GM18502 (cell line): ENCODE measurements around the gene RPS3.

ENCODE experiments used
- ATAC-seq: cut with Tn5 transposase; IDR thresholded peaks from one replicate; pipeline ENCODE4 v1.9.1; 2021; ENCODE audit warnings: mild to moderate bottlenecking; ENCODE audit not compliant: unreplicated experiment, poor library complexity

The RPS3 gene

DNA sequence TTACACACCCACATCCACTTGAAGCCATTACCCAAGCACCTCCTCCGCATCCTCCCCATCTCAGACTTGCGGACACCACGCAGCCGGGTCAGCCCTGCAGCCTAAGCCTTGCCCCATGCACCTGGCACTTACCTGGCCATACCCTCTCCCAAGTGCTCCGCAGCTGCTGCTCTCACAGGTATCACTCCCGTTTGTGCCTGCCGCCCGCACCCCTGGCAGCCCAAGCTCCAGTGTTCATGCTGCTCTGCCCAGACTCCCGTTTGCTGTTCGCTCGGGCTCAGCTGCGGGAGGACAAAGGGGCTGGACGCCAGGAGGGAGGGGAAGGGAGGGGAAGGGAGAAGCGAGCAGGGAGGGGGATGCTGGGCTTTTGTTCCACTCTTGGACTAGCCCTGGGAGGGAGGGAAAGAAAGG, 33.6 kb downstream of the RPS3 start, which contains the start of gene KLHL35:
KLHL35 (minus strand) TSS at position 293 of the 411 bp plus-strand sequence. CDS start 2,574 bp downstream, outside the sequence.
- ATAC-seq, result no peak

DNA sequence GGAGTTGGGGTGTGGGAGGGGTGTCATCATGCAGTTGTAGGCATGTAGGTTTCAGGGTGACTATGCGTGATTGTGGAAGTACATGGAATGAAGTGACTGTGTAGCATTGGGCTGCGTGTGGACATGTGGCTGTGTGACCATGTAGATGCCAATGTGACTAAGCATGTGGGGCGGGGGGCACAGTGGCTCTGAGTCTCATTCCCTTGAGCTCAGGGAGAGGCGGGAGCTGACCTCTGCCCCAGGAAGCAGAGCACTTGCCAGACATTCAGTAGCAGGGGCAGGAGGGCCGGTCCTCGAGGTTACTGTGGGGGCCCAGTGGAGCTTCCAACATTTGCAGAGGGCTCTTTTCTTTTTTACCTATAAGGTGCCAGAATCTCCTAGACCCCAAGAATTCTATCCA, 34.1 kb downstream of the RPS3 start:
- no peak for ATAC-seq

DNA sequence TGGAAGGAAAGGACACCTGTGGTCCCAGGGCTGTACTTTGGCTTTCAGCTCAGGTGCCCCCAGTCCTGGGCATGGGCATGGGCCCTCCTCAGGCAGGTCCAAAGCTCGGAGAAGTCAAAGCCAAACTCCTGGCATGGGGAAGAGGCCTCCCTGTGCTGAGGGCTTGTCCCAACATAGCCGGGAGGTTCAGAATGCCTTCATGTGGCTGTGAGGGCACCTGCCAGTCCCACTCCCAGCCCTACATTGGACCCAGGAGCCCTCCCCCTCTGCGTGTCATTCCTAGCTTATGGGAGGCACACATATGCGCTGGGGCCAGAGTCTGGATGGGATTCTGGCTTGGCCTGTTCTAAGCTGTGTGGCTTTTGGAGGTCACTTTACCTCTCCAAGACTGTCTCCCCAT, 34.7 kb downstream of the RPS3 start:
- ATAC-seq, result no peak

DNA sequence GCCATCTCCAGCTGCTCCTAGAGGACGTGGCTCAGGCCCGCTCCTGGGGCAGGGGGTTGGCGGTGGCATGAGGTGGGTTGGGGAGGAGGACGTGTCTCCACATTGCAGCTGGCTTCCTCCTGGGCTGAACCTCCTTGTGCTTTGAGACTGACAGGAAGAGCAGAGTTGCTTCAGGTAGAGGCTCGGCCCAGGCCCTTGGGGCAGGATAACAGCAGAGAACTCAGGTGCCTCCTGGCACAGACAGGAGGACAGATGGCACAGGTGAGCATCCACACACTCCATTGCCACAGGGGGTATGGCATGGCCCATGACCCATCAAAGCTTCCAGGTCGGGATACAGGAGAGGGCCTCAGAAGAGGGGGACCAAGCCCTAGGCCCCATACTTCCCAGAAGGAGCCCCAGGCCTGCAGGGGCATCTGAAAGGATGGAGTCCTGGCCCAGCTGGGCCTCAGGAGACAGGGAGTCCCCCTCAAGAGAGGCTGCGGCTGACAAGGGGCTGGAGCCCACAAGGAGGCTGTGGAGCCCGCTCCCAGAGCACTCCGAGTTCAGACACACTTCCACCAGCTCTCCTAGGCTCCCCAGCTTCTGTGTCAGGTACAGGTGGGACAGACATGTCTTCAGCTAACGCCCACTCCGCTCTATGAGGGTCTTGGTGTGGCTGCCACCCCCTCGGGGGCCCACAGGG, 35.7 kb downstream of the RPS3 start:
- ATAC-seq, result no peak

DNA sequence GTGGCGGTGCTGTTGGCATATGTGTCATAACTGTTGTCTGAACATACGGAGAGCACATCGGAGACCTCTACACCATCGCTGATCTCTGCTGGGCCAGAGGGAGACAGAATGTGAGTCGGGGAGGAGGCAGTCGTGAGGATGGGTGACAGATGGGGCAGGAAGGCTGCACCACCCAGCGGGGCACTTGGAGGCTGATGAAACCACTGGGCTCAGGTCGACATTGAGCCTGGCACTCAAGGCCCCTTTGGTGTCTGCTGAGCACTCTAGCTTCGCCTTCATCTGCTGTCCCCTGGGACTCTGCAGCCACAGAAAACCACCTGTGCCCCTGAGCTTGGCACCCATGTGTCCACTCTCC, 36.2 kb downstream of the RPS3 start:
- ATAC-seq, result no peak

DNA sequence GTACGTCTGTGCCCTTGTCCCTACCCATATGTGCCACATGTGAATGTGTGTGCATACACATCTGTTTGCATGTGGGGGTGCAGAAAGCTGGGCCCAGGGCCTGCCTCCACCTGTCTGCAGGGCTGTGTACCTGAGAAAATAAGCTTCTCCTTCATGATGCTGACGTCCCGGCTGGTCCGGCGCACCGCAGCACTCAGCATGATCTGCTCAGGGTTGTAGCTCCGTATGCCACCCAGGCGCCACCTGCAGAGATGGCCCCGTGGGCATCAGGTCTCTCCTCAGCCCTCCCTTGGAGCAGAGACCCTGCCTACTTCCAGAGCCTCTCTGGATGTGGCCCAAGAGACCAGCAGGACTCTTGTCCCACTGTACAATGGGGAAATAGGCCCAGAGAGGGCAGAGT, 37.5 kb downstream of the RPS3 start:
- no peak for ATAC-seq

DNA sequence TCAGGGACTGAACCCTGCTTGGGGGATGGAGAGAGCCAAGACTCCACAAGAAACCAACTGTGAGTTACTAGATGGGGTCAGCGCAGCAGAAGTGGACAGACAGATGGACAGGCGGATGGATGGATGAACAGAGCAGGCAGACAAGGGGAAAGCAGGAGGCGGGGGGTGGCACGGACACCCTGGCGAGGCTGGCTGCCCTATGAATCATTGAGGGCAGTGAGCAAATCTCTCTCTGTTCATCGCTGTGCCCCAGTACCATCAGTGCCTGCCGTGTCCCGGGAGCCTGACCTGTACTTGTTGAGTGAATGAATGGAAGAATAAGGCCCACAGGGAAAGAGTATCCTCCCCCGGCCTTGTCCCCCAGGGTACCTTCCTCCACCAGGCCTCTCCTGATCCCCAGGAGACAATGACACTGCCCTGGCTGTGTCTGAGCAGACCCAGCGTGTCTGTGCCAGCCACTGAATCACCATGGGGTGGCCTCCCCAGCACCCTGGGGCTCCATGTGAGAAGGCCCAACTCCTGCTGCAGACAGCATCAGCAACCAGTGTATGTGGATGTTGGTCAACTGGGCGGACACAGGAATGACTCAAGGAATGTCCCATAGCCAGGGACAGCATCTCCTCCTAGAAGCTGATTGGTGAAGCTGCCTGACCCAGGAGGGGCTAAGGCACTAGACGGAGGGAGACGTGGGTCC, 38.8 kb downstream of the RPS3 start:
- ATAC-seq, result no peak

DNA sequence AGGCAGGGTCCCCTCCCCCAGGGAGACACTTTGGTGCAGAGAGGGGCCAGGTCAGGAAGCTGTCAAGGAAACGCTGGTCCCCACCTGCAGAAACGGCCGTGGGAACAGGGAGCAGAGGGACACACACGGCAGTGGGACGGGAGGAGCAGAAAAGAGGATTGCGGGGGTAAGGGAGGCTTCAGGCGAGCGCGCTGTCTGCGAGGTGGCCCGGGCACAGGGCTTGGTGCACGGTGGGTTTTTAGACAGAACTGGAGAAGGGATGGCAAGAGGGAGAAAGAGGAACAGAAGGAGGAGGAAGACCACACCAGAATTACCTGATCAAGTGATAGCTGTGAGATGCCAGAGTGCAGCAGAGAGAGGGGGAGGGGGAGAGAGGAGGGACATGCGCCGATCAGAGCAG, 39.7 kb downstream of the RPS3 start:
- no peak for ATAC-seq

DNA sequence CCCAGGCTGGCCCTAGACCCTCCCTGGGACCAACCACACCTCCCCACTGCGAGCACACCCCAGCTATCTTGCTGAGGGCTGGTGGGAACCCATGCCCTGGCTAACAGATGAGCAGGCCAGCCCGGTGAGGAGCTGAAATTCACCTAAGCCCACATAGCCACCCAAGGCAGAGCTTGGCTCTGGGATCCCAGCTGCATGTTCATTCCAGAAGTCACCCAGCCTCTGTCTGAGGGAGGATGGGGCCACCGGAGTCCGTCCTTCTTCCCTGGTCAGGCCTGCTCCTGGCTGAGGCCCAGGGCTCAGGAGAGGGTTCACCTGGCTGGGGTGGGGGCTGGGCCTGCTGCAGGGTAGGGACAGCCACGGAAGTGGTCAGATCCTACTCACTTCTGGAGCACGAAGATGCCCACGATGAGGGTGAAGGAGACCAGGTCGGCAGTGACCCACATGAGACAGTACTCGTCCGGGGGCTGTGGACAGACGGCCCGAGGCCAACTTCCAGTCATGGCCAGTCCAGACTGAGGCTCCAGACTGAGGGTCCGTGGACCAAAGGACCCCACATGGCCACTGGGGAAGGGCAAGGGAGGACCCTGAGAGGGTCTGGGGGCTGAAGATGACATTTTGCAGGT, 40.3 kb downstream of the RPS3 start:
- ATAC-seq, result no peak

DNA sequence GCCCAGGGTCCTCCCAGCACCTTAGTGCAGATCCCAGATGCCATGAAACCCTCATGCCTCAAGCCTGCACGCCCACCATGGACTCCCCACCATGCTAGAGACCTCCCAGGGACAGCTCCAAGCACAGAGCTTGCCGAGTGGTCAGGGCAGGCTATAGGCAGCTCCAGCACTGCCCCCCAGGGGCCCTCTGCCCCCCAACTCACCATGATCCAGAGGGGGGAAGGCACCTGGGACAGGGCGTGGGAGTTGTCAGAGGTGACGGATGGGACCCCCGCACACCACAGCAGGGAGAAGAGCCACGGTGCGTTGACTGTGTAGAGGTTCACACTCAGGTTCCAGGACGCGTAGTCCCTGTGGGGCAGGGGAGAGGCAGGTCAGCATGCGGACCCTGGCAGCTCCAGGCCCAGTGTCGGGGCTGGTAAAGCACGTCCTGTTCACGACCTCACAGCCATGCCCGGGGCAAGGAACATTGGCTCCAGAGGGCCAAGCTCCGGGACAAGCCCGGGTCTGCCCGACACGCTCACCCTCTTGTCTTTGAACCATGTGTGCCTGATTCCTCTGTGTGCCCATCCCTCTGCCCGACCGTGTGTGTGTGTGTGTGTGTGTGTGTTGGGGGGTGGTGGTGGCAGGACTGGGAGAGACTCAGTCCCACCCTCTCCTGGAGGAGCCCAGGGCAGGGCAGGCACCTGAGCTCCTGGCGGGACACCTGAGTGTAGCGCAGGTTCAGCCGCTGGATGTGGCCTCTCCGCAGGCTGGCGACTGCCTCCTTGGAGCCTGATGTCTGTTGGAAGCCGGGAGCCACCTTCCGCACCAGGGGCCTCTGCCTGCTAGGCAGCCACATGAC, 41.9 kb downstream of the RPS3 start:
- no peak for ATAC-seq

DNA sequence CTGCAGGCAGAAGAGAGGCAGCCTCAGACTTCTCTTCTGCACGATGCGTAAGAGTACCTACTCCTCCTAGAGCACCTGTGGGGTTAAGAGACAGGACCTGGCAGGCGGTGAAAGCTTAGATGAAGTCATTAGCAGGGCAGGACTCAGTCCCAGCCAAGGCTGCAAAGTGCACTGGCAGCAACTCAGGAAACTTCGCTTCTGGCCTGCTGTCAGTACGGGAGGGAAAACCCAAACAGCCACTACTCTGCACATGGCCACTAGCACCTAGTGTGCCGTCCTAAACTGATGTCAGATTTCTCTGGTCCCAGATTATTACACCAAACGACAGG, 42.5 kb downstream of the RPS3 start:
- no peak for ATAC-seq

DNA sequence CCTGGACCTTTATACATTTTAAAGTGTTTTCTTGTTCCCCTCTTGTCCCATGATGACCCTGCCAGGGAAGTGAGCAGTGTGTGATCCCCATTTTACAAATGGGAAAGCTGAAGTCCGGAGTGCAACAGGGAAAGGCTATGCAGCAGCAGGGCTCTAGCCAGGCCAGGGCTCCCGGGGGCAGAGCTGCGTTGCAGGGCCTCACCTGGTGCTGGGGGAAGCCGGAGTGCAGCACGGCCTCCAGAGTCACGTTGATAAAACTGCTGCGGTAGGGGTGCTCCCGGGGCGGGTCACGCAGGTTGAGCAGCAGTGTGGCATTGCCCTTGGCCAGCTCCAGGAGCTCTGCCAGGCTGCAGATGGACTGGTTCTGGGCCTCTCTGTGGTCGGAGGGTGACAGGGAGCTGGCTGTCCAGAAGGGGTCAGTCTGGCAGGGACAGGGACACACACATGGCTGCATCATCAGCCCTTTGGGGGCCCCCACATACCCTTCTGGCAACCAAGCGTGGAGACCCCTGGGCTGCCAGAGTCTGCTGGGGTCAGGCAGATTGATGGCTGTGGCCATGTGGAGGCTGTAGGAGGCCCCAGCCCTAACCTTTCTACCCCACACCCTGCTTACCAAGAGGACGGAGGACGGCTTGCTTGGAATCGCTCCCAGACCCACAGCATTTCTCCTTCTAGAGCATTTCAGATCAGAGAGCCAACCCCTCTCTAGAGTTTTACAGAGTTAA, 43.0 kb downstream of the RPS3 start:
- ATAC-seq, result no peak

DNA sequence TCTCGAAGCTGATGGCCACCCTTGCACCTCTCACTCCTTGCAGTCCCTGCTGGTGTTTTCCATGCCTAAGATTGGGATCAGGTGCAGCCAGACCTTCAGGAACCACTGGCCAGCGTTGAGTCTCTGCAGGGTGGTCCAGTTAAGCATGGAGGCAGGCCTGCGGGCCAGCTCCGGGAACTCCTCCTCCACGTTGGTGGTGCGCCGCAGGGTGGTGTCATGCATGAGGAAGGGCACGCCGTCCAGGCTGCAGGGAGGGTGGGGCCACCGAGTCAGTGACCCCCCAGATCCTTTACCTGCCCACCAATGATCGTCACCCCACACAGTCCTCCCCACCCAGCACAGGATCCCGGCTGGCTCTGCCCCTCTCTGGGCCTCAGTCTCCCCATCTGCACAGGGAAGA, 43.7 kb downstream of the RPS3 start:
- no peak for ATAC-seq

DNA sequence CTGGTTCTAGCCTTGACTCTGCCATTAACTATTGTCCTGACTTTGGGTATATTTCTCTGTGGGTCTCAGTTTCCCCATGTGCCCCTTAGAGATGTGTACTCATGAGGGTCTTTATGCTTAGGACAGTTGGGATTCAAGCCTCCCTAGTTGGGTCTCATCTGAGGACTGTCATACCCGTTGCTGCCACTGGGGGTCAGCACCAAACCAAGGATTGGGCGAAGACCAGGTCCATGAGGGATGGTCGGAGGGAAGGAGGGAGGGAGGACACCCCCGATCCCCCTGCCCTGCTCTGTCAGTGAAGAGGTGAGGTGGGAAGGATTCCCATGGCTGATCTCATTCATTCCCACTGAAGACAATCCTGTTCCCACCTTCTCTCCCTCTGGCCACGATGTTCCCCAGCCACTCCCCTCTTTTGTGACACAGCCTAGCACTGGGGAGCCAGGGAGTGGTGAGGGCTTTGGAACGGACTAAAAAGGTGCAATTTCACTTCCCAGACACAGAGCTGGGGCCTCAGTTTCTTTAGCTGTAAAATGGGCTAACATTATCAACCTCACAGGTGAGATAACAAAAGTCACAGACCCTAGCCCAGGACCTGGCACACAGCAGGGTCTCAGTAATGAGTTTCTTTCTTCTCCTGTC, 46.1 kb downstream of the RPS3 start:
- no peak for ATAC-seq

DNA sequence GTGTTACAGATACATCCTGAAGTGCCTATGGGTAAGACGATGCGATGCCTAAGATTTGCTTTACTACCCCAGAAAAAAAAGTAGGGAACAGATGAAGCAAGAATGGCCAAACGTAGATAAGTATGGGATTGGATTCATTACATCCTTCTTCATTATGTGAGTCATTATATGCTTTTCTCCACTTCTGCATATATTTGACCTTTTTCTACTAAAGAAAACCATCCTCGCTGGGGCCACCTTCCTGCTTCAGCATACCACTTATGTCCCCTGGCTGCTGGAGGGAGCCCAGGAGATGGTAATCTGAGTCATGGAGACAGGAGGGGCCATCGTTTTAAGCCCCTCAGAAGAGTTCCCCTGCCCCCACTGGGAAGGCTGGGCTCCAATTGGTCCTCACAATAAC, 48.1 kb downstream of the RPS3 start:
- no peak for ATAC-seq

DNA sequence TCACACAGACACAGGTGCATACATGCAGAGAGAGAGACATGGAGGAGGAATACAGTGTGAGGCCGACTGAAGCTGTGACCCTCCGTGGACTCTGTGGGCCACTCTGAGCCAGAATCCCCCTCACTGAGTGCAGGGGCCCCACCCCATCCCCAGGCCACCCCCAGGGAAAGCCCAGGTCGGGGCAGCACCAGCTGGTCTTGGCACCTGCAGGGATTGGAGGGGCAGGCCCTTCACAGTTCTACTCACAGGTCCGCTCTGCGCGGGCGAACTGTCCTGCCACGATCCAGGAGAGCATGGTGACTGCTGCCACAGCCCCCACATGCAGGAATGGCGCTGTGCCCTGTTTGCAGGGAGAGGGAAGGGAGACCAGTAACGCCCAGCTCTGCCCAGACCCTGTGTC, 50.0 kb downstream of the RPS3 start:
- ATAC-seq, result no peak

DNA sequence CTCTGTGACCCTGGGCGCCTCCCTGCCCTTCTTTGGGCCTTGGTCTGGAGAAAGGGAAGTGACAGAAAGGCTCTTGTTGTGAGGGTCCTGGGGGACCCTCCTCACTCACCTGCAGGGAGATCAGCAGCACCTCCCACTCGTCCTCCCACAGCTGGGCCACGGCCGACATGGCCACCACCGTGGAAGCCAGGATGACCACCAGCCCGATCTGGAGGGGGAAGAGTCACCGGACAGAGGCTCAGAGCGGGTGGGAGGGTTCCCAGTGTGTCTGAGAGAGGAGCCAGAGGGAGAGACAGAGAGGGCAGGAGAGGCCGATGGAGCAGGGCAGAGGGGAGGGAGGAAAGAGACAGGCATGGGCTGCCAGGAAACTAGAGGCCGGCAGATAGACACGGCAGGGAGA, 50.5 kb downstream of the RPS3 start:
- no peak for ATAC-seq

DNA sequence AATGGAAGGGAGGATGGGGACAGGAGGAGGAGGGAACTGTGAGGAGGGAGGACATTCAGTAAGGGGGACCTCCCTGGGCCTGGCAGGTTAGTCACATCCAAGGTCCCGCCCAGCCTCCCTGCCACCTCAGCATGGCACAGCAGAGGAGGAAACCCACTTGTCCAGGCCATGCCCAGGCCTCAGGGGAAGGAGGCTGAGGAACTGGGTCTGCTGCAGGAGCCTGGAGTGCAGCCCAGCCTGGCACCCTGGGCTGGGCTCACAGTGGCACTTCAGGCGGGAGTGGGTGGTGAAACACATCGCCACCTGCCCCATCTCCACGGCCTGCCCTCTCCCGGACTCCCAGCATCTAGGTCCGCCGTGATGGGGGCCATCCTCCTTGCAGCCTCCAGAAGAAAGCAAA, 50.9 kb downstream of the RPS3 start:
- no peak for ATAC-seq

DNA sequence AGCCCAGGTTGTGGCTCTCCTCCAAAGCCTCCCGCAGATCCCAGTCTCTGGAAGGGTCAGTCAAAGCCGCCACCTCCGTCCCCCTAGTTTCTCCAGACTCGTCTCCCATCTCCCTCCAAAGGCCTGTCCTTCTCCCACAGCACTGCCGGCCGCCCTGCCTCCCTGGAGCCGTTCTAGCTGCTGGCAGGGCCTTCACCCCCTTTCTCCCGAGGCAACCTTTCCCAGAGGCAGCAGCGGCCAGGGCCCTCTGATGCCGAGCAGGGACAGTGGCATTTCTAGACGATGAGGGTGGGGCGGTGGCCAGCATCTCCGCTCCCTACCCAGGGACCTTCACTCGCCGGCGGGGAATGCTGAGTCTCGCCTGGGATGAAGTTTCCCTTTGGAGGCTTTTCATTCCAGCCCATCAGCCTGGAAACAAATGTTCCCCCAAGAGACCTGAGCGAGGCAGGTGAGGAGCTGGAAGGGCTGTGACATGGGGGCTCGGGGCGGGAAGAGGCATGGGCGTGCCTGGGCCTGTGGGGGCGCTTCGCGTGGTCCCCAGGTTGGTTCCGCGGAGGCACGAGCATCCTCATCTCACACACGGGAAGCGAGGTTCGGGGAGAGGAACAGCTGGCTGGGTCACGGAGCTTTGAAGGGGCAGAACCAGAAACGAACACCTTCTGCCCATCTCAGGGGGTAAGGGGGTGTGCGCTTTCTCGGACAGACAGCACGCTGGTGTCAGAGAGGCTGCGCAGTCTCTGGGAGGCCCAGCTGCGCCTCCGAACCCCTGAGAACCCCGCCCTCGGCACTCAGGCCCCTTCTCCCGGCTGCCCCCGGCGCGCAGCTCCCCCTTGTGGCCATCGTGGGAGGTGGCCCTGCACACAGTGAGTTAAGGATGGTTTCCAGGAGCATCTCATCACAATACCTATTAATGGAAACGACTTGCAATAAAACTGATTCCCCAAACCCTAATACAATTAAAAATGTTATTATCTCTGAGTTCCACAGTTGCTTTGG, 51.8 kb downstream of the RPS3 start:
- ATAC-seq, result no peak
